ENCODE results near the gene CHPF. TPM values are rescaled to one million over a fixed set of nuclear protein-coding genes. Genes with fewer than 3 reads are reported as not detected.

The CHPF gene
- total RNA-seq, 1 experiment from 2014 or later, result 78.2 TPM

DNA sequence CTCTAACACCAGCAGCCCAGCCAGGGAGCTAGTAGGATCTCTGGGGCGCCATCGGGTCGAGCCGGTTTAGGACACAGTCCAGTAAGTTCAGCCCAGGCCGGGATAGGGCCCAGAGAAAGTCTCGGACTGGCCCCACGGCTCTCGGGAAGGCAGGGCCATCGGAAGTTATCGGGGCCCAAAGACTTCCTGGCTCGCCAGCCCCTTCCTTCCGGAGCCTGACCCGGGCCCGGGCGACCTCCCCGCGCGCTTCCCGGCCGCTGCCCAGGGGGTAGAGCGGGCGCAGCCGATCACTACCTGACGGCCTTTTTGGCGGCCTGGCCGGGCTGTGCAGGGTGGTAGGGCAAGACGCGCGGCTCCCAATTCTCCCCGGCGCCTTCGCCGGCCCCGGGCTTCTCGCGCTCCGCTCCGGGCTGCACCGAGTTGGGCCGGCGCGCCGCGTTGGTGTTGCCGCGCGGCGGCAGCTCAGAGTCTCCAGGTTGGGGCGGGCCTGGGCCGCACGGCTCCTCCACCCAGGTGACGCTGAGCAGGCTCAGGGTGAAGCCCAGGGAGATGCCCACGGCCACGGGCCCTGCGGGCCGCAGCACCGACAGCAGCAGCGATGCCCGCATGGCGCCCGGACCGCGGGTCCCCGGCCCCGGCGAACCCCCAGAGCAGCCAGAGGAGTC, 546 bp downstream of the CHPF start:
- ChIA-PET CTCF (interaction anchor here (0.6 kb wide), 2 partner anchors 12 to 144 kb away, joined by 4 to 7 read pairs; no protein-coding TSS in a partner anchor), POLR2A (ENCODE audit: unreplicated experiment) (interaction anchor here (0.6 to 0.9 kb wide), 5 partner anchors 54 to 251 kb away, joined by 3 to 5 read pairs (median 4); partner anchors contain the start of gene STK11IP)
- intact Hi-C loops (cut with micrococcal nuclease; ENCODE audit: unreplicated experiment), result loop anchor here (1.0 to 2.0 kb wide), 3 partner anchors 28 to 146 kb away; partner anchors contain the start of genes OBSL1 and STK11IP

DNA sequence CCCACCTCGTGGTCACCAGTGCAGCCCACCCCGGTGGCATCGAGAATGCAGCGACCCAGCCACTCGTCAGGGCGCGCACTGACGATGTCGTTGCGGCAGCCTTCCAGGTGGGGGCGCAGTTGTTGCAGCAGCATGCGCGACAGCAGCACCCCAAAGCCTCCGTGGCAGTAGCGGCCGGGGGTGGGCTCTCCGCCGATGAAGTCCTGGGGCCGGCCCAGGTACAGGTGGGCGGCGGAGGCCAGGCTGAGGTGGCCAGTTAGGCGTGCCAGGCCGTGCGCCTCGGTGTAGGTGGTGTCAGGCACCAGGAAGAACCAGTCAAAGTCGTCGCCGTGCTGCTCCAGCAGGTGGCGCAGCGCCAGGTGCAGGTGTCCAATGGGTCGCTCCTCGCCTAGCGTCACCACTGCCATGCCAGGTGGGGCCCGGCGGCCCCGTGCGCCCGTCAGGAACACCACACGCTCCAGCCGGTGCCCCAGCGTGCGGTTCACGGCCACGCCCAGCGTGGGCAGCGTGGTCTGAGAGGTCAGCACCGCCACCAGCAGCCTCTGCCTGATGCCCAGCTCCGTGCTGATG, 1.9 kb downstream of the CHPF start:
- Histone ChIP-seq H3K4me3 (peak overlapping the region; percentile 65), H2AFZ (no peak overlapping the region), H3K4me2 (peak overlapping the region; percentile 93), H3K27me3 (ENCODE audit: insufficient read depth, low read depth) (no peaks in the 10 kb centered on the region), H3K27ac (no peak overlapping the region), H3F3A (ENCODE audit: insufficient read depth, low read depth) (peaks cover 17% of the 10 kb centered on the region; the same call in 1 of the 2 replicates), H3K79me2 (ENCODE audit: low read depth) (peaks cover 17% of the 10 kb centered on the region), H3K36me3 (ENCODE audit: low read depth) (peaks cover 10% of the 10 kb centered on the region), H4K20me1 (ENCODE audit: insufficient read depth) (peaks cover 23% of the 10 kb centered on the region), H3K9me2 (ENCODE audit: insufficient read depth) (no peaks in the 10 kb centered on the region), H3K4me1 (replicated peaks; ENCODE audit: insufficient read depth) (no peaks in the 10 kb centered on the region; the same call in 1 of the 2 replicates), H3K9me3 (ENCODE audit: insufficient read depth, low read depth) (no peaks in the 10 kb centered on the region)
- intact Hi-C loops (cut with micrococcal nuclease; ENCODE audit: unreplicated experiment), result loop anchor here (1.0 to 2.0 kb wide), 2 partner anchors 29 to 101 kb away; partner anchors contain the start of gene OBSL1
- no peak for TF ChIP-seq EZH2 (IDR thresholded peaks at IDR 0.05; ENCODE audit: low read depth)
- TF ChIP-seq, protein P1, sequence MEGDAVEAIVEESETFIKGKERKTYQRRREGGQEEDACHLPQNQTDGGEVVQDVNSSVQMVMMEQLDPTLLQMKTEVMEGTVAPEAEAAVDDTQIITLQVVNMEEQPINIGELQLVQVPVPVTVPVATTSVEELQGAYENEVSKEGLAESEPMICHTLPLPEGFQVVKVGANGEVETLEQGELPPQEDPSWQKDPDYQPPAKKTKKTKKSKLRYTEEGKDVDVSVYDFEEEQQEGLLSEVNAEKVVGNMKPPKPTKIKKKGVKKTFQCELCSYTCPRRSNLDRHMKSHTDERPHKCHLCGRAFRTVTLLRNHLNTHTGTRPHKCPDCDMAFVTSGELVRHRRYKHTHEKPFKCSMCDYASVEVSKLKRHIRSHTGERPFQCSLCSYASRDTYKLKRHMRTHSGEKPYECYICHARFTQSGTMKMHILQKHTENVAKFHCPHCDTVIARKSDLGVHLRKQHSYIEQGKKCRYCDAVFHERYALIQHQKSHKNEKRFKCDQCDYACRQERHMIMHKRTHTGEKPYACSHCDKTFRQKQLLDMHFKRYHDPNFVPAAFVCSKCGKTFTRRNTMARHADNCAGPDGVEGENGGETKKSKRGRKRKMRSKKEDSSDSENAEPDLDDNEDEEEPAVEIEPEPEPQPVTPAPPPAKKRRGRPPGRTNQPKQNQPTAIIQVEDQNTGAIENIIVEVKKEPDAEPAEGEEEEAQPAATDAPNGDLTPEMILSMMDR (conservative IDR thresholded peaks at IDR 0.05), result peak; percentile 89
- BruUV-seq (replicated peaks), result no TSS peak
- CTCF ChIA-PET, result interaction anchor here (0.6 to 1.9 kb wide), 5 partner anchors 29 to 285 kb away, joined by 6 to 10 read pairs (median 7); partner anchors contain the start of gene OBSL1
- peak; percentile 68 to 92 for DNase-seq
- POLR2A ChIA-PET (ENCODE audit: unreplicated experiment), result interaction anchor here (0.9 kb wide), 1 partner anchor 55 kb away, joined by 5 read pairs; the partner anchor contains the start of gene STK11IP

More for the DNA sequence above, 546 bp downstream of the CHPF start:
- Histone ChIP-seq H4K20me1 (ENCODE audit: insufficient read depth) (peaks cover 23% of the 10 kb centered on the region), H3K79me2 (ENCODE audit: low read depth) (peaks cover 17% of the 10 kb centered on the region), H3K4me3 (peak overlapping the region; percentile 65), H3K27me3 (ENCODE audit: insufficient read depth, low read depth) (no peaks in the 10 kb centered on the region), H3K4me2 (peak overlapping the region; percentile 93), H3K27ac (peak overlapping the region; percentile 55), H2AFZ (peak overlapping the region; percentile 70; the same call in 1 of the 2 replicates), H3K9me3 (ENCODE audit: insufficient read depth, low read depth) (no peaks in the 10 kb centered on the region), H3K4me1 (replicated peaks; ENCODE audit: insufficient read depth) (no peaks in the 10 kb centered on the region; the same call in 1 of the 2 replicates), H3F3A (ENCODE audit: insufficient read depth, low read depth) (peaks cover 11% of the 10 kb centered on the region; the same call in 1 of the 2 replicates), H3K9me2 (ENCODE audit: insufficient read depth) (no peaks in the 10 kb centered on the region), H3K36me3 (ENCODE audit: low read depth) (peaks cover 10% of the 10 kb centered on the region)
- BruUV-seq (replicated peaks), result no TSS peak
- TF ChIP-seq EZH2 (IDR thresholded peaks at IDR 0.05; ENCODE audit: low read depth), result no peak
- TF ChIP-seq, protein P1 (conservative IDR thresholded peaks at IDR 0.05), result no peak
- DNase-seq, result peak; percentile 37 to 40

DNA sequence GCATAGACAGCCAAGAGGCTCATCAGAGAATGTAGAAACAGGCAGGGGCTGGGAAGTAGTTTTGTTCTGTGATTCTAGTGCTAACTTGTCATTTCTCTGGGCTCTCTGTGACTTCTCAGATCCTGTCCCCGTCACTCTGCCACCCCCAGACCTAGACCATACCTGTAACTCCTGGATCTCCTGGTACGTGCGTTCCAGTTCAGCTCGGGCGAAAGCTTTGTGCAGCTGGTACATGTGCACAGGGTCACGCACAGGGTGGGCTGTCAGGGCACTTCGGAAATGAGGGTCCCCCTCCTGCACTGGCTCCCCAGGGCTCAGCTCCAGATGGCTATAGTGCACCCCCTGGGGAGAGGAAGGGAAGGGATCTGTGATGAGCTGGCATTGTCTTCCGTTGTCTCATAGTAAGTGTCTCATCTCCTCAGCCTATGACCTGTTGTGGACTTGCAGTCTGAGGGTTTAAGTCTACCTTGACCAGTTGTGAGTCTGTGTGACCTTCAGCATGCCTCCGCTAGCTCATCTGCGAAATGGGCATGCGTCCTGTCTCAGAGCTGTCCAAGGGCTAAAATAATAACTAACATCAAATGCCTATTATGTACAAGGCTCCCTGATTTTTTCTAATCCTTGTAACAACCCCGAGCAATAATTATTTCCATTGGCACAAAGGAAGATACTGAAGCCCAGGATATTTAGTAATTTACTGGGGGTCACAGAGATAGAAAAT, 2.7 kb downstream of the CHPF start:
- peaks cover 23% of the 10 kb centered on the region for H4K20me1 ChIP-seq (ENCODE audit: insufficient read depth)
- no TSS peak for BruUV-seq (replicated peaks)
- ChIA-PET CTCF (interaction anchor here (0.5 to 1.9 kb wide), 3 partner anchors 148 to 286 kb away, joined by 5 to 8 read pairs (median 6); no protein-coding TSS in a partner anchor), POLR2A (ENCODE audit: unreplicated experiment) (no interaction called here)
- no peaks in the 10 kb centered on the region for H3K9me2 ChIP-seq (ENCODE audit: insufficient read depth)
- TF ChIP-seq, protein P1 (conservative IDR thresholded peaks at IDR 0.05), result no peak
- no peak for TF ChIP-seq EZH2 (IDR thresholded peaks at IDR 0.05; ENCODE audit: low read depth)
- no peak overlapping the region for H3K27ac ChIP-seq
- H3K4me1 ChIP-seq (replicated peaks; ENCODE audit: insufficient read depth), result no peaks in the 10 kb centered on the region; the same call in 1 of the 2 replicates
- H3K9me3 ChIP-seq (ENCODE audit: insufficient read depth, low read depth), result no peaks in the 10 kb centered on the region
- no peak for DNase-seq
- H3K4me2 ChIP-seq, result no peak overlapping the region
- H3K36me3 ChIP-seq (ENCODE audit: low read depth), result peaks cover 10% of the 10 kb centered on the region
- peaks cover 17% of the 10 kb centered on the region; the same call in 1 of the 2 replicates for H3F3A ChIP-seq (ENCODE audit: insufficient read depth, low read depth)
- H3K79me2 ChIP-seq (ENCODE audit: low read depth), result peaks cover 17% of the 10 kb centered on the region
- intact Hi-C loops (cut with micrococcal nuclease; ENCODE audit: unreplicated experiment), result loop anchor here (1.0 kb wide), 1 partner anchor 101 kb away; no protein-coding TSS in a partner anchor
- H3K27me3 ChIP-seq (ENCODE audit: insufficient read depth, low read depth), result no peaks in the 10 kb centered on the region
- H2AFZ ChIP-seq, result no peak overlapping the region
- H3K4me3 ChIP-seq, result no peak overlapping the region
